Ishikawa (cell line): ENCODE results near the gene TYMP.

ENCODE experiments used
- CEBPB ChIP-seq: IDR thresholded peaks from 2 replicates; pipeline ENCODE4 v1.6.1; 2012
- CREB1 ChIP-seq: IDR thresholded peaks from 2 replicates; pipeline ENCODE4 v1.6.1; 2012; ENCODE audit warnings: low read depth
- EGR1 ChIP-seq: IDR thresholded peaks from 2 replicates; pipeline ENCODE4 v1.6.1; 2012
- EP300 ChIP-seq: IDR thresholded peaks from 2 replicates; pipeline ENCODE4 v1.6.1; 2012; ENCODE audit warnings: borderline replicate concordance
- FOXM1 ChIP-seq: IDR thresholded peaks from 2 replicates; pipeline ENCODE4 v1.6.1; 2012; ENCODE audit warnings: low read depth, borderline replicate concordance
- RAD21 ChIP-seq: IDR thresholded peaks from 2 replicates; pipeline ENCODE4 v1.6.1; 2012; ENCODE audit warnings: low read depth
- TAF1 ChIP-seq: IDR thresholded peaks from 2 replicates; pipeline ENCODE4 v1.6.1; 2012; ENCODE audit warnings: low read depth, mild to moderate bottlenecking
- TCF12 ChIP-seq: IDR thresholded peaks from 2 replicates; pipeline ENCODE4 v1.6.1; 2012; ENCODE audit warnings: low read depth
- TEAD4 ChIP-seq: IDR thresholded peaks from 2 replicates; pipeline ENCODE4 v1.6.1; 2012
- YY1 ChIP-seq: IDR thresholded peaks from 2 replicates; pipeline ENCODE4 v1.6.1; 2012; ENCODE audit warnings: low read depth
- ZBTB7A ChIP-seq: IDR thresholded peaks from 2 replicates; pipeline ENCODE4 v1.6.1; 2012; ENCODE audit warnings: low read depth
- TF ChIP-seq, protein P1 (sequence below): IDR thresholded peaks from 2 replicates; pipeline ENCODE4 v1.6.1; 2012; ENCODE audit warnings: low read depth, mild to moderate bottlenecking
- TF ChIP-seq, protein P2 (sequence below): IDR thresholded peaks from 2 replicates; pipeline ENCODE4 v1.6.1; 2012
- TF ChIP-seq, protein P3 (sequence below): IDR thresholded peaks from 2 replicates; pipeline ENCODE4 v1.6.1; 2012

DNA sequence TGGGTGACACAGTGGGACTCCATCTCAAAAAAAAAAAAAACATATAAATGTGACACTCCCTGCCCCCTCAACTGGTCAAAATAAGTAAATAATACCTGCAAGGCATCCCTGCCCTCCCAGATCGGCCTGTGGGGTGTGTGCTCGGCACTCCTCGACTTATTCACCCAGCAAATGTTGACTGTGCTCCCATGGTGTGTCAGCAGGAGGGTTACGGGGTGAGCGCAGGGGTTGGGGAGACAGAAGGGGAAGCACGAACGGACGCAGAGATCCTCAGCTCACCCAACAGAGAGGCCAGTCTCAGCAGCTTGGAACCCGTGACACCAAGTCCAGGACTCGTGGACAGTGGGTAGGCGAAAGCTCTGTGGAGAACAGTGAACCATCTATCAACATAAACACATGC lies 50.1 kb downstream of the TYMP start:
- TF ChIP-seq, protein P1, sequence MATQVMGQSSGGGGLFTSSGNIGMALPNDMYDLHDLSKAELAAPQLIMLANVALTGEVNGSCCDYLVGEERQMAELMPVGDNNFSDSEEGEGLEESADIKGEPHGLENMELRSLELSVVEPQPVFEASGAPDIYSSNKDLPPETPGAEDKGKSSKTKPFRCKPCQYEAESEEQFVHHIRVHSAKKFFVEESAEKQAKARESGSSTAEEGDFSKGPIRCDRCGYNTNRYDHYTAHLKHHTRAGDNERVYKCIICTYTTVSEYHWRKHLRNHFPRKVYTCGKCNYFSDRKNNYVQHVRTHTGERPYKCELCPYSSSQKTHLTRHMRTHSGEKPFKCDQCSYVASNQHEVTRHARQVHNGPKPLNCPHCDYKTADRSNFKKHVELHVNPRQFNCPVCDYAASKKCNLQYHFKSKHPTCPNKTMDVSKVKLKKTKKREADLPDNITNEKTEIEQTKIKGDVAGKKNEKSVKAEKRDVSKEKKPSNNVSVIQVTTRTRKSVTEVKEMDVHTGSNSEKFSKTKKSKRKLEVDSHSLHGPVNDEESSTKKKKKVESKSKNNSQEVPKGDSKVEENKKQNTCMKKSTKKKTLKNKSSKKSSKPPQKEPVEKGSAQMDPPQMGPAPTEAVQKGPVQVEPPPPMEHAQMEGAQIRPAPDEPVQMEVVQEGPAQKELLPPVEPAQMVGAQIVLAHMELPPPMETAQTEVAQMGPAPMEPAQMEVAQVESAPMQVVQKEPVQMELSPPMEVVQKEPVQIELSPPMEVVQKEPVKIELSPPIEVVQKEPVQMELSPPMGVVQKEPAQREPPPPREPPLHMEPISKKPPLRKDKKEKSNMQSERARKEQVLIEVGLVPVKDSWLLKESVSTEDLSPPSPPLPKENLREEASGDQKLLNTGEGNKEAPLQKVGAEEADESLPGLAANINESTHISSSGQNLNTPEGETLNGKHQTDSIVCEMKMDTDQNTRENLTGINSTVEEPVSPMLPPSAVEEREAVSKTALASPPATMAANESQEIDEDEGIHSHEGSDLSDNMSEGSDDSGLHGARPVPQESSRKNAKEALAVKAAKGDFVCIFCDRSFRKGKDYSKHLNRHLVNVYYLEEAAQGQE: no peak
- TF ChIP-seq TAF1 (no peak), CEBPB (no peak), CREB1 (no peak), TCF12 (no peak), EP300 (no peak), RAD21 (no peak), EGR1 (no peak), TEAD4 (no peak), FOXM1 (no peak), ZBTB7A (no peak), YY1 (no peak)
- TF ChIP-seq, protein P2, sequence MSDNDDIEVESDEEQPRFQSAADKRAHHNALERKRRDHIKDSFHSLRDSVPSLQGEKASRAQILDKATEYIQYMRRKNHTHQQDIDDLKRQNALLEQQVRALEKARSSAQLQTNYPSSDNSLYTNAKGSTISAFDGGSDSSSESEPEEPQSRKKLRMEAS: no peak
- TF ChIP-seq, protein P3, sequence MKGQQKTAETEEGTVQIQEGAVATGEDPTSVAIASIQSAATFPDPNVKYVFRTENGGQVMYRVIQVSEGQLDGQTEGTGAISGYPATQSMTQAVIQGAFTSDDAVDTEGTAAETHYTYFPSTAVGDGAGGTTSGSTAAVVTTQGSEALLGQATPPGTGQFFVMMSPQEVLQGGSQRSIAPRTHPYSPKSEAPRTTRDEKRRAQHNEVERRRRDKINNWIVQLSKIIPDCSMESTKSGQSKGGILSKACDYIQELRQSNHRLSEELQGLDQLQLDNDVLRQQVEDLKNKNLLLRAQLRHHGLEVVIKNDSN: no peak
